H1 (cell line): ENCODE results near the gene ASPDH. TPM values are rescaled to one million over a fixed set of nuclear protein-coding genes. Genes with fewer than 3 reads are reported as not detected.

Source experiments
- CTCF ChIA-PET: fragments of 300-600 bp; sonication (Branson Sonifier 250); formaldehyde crosslinking; loops from one replicate; lab custom pipeline; 2021; ENCODE audit not compliant: partially characterized antibody; lab: Charles Lee
- POLR2A ChIA-PET: fragments of 300-600 bp; sonication (Branson Sonifier 250); formaldehyde crosslinking; loops from one replicate; lab custom pipeline; 2021; ENCODE audit warnings: inconsistent platforms; ENCODE audit not compliant: partially characterized antibody; lab: Charles Lee
- DNase-seq, 2 experiments: peaks; one replicate each; pipeline versions ENCODE4 v3.0.0 to v3.0.0-alpha.2; 2010 to 2022; ENCODE audit warnings: low spot score in 2 of 2, low read depth in 1 of 2, mixed read lengths in 1 of 2
- FAIRE-seq: peaks from 2 replicates; lab custom pipeline; 2011; peaks lifted over from hg19 to GRCh38; lab: Jason Lieb, UNC
- H2AFZ ChIP-seq: 2 replicates; pipeline ENCODE4 v1.8.1; 2012; ENCODE audit warnings: low read length, inconsistent platforms
- H2AK5ac ChIP-seq: 2 replicates; pipeline ENCODE4 v1.6.1; 2013; ENCODE audit warnings: low read depth, low read length
- H2BK120ac ChIP-seq: replicated peaks from 2 replicates; pipeline ENCODE3; 2013; ENCODE audit warnings: low read depth, low read length, inconsistent platforms
- H2BK12ac ChIP-seq: 2 replicates; pipeline ENCODE4 v1.6.1; 2013; ENCODE audit warnings: low read depth, low read length
- H2BK15ac ChIP-seq: 2 replicates; pipeline ENCODE4 v1.6.1; 2013; ENCODE audit warnings: low read length
- H2BK20ac ChIP-seq: 2 replicates; pipeline ENCODE4 v1.6.1; 2013; ENCODE audit warnings: low read length
- H2BK5ac ChIP-seq: 2 replicates; pipeline ENCODE4 v1.6.1; 2013; ENCODE audit warnings: low read depth, low read length
- H3K14ac ChIP-seq: 2 replicates; pipeline ENCODE4 v1.6.1; 2013; ENCODE audit warnings: inconsistent platforms; ENCODE audit not compliant: insufficient read length
- H3K18ac ChIP-seq: 2 replicates; pipeline ENCODE4 v1.6.1; 2013; ENCODE audit warnings: low read length; ENCODE audit errors: extremely low read depth
- H3K23ac ChIP-seq: 2 replicates; pipeline ENCODE4 v1.6.1; 2013; ENCODE audit warnings: inconsistent platforms; ENCODE audit not compliant: insufficient read length
- H3K23me2 ChIP-seq: 2 replicates; pipeline ENCODE4 v1.6.1; 2013; ENCODE audit warnings: low read depth, low read length
- H3K27ac ChIP-seq: 2 replicates; pipeline ENCODE4 v1.6.1; 2011; ENCODE audit warnings: low read depth, low read length, inconsistent platforms
- H3K27me3 ChIP-seq, 4 experiments: replicated peaks in 1 of 4; 1 replicate in 1 of 4; 2 replicates in 3 of 4; pipeline versions ENCODE4 v1.6.1 to v1.8.1; 2011 to 2013; ENCODE audit warnings: low read length in 3 of 4, mild to moderate bottlenecking in 3 of 4, inconsistent platforms in 2 of 4, mixed read lengths in 2 of 4, moderate library complexity in 1 of 4; ENCODE audit not compliant: control insufficient read depth in 3 of 4, insufficient read depth in 3 of 4; ENCODE audit errors: extremely low read depth in 1 of 4
- H3K36me3 ChIP-seq, 4 experiments: 2 replicates each; pipeline versions ENCODE4 v1.6.1 to v1.8.1; 2011 to 2013; ENCODE audit warnings: mild to moderate bottlenecking in 4 of 4, low read length in 3 of 4, moderate library complexity in 2 of 4, control low read depth in 1 of 4, inconsistent platforms in 1 of 4; ENCODE audit not compliant: insufficient read depth in 4 of 4, control insufficient read depth in 2 of 4
- H3K4ac ChIP-seq: replicated peaks from 2 replicates; pipeline ENCODE3; 2013; ENCODE audit warnings: low read length, low read depth, mixed read lengths, inconsistent platforms; ENCODE audit not compliant: insufficient read length
- H3K4me1 ChIP-seq, 4 experiments: replicated peaks in 1 of 4; 1 replicate in 1 of 4; 2 replicates in 3 of 4; pipeline versions ENCODE4 v1.6.1 to v1.8.1; 2011 to 2013; ENCODE audit warnings: low read length in 3 of 4, inconsistent platforms in 2 of 4, mixed read lengths in 1 of 4; ENCODE audit not compliant: insufficient read depth in 4 of 4, control insufficient read depth in 3 of 4
- H3K4me2 ChIP-seq, 2 experiments: 2 replicates each; pipeline versions ENCODE4 v1.6.1 to v1.8.1; 2011 to 2013; ENCODE audit warnings: low read depth in 2 of 2, low read length in 2 of 2, control low read depth in 1 of 2, inconsistent platforms in 1 of 2, mild to moderate bottlenecking in 1 of 2; ENCODE audit not compliant: insufficient read depth in 1 of 2
- H3K4me3 ChIP-seq, 4 experiments: fragments of 200-600, 300-600 bp in 1 of 4; sonication (generic), shearing (Covaris generic), sonication (Bioruptor Twin) in 1 of 4; 2 replicates each; pipeline versions ENCODE4 v1.5.1 to v1.8.1; 2011 to 2016; ENCODE audit warnings: low read length in 4 of 4, low read depth in 3 of 4, control low read depth in 2 of 4, inconsistent platforms in 2 of 4, mild to moderate bottlenecking in 2 of 4, mixed read lengths in 1 of 4, moderate library complexity in 1 of 4; ENCODE audit not compliant: insufficient read depth in 2 of 4; ENCODE audit errors: extremely low read depth in 1 of 4
- H3K56ac ChIP-seq: replicated peaks from 2 replicates; pipeline ENCODE3; 2013; ENCODE audit warnings: low read depth, mild to moderate bottlenecking, mixed read lengths, low read length, inconsistent platforms; ENCODE audit not compliant: insufficient read length
- H3K79me1 ChIP-seq: 2 replicates; pipeline ENCODE4 v1.6.1; 2013; ENCODE audit warnings: low read depth, low read length, control low read depth
- H3K79me2 ChIP-seq, 2 experiments: 2 replicates each; pipeline versions ENCODE4 v1.6.1 to v1.8.1; 2012 to 2013; ENCODE audit warnings: low read length in 2 of 2, mild to moderate bottlenecking in 2 of 2, inconsistent platforms in 1 of 2; ENCODE audit not compliant: insufficient read depth in 2 of 2, control insufficient read depth in 1 of 2
- H3K9ac ChIP-seq, 4 experiments: replicated peaks in 1 of 4; 1 replicate in 1 of 4; 2 replicates in 3 of 4; pipeline versions ENCODE4 v1.6.1 to v1.8.1; 2011 to 2013; ENCODE audit warnings: low read depth in 3 of 4, low read length in 3 of 4, control low read depth in 2 of 4, mild to moderate bottlenecking in 2 of 4, moderate library complexity in 2 of 4, inconsistent platforms in 1 of 4; ENCODE audit errors: extremely low read depth in 1 of 4
- H3K9me3 ChIP-seq, 2 experiments: 2 replicates each; pipeline versions ENCODE4 v1.6.1 to v1.8.1; 2012 to 2013; ENCODE audit warnings: mild to moderate bottlenecking in 2 of 2, moderate library complexity in 2 of 2, control low read depth in 1 of 2, inconsistent platforms in 1 of 2, low read depth in 1 of 2, low read length in 1 of 2, mixed read lengths in 1 of 2; ENCODE audit not compliant: insufficient read depth in 2 of 2
- H4K20me1 ChIP-seq, 2 experiments: replicated peaks in 1 of 2; 2 replicates each; pipeline versions ENCODE3 to v1.8.1; 2011 to 2013; ENCODE audit warnings: inconsistent platforms in 2 of 2, low read length in 2 of 2, mild to moderate bottlenecking in 1 of 2; ENCODE audit not compliant: insufficient read depth in 2 of 2, control insufficient read depth in 1 of 2
- H4K5ac ChIP-seq: 2 replicates; pipeline ENCODE4 v1.6.1; 2013; ENCODE audit warnings: low read length, low read depth, mixed read lengths, inconsistent platforms; ENCODE audit not compliant: insufficient read length
- H4K8ac ChIP-seq: 2 replicates; pipeline ENCODE4 v1.8.0; 2013; ENCODE audit warnings: mild to moderate bottlenecking, moderate library complexity, low read length, inconsistent platforms; ENCODE audit not compliant: insufficient read depth; ENCODE audit errors: extremely low read depth
- H4K91ac ChIP-seq: replicated peaks from 2 replicates; pipeline ENCODE3; 2013; ENCODE audit warnings: low read length, mixed read lengths, inconsistent platforms; ENCODE audit not compliant: insufficient read length
- CBX5 ChIP-seq: fragments of 300-800, 300-1000 bp; sonication (generic); IDR thresholded peaks from 2 replicates; pipeline ENCODE4 v1.7.1; 2016; ENCODE audit warnings: antibody characterized with exemption, low read length, low read depth
- CTBP2 ChIP-seq: IDR thresholded peaks from 2 replicates; pipeline ENCODE4 v1.7.0; 2011; ENCODE audit warnings: borderline replicate concordance, mild to moderate bottlenecking, moderate library complexity, mixed read lengths, low read length; ENCODE audit not compliant: insufficient read depth, insufficient read length
- JUN ChIP-seq: IDR thresholded peaks from 2 replicates; pipeline ENCODE4 v1.6.1; 2011; ENCODE audit warnings: low read depth, mild to moderate bottlenecking, improper control_type of control experiment, low read length
- KDM1A ChIP-seq: fragments of 200-600, 300-600 bp; sonication (generic); IDR thresholded peaks from 2 replicates; pipeline ENCODE4 v1.7.1; 2016; ENCODE audit warnings: mild to moderate bottlenecking, low read length, borderline replicate concordance
- PHF8 ChIP-seq: fragments of 200-600 bp; sonication (generic); conservative IDR thresholded peaks from 2 replicates; pipeline ENCODE4 v1.7.1; 2012; ENCODE audit warnings: low read depth, mild to moderate bottlenecking, inconsistent platforms, low read length, moderate library complexity
- POU5F1 ChIP-seq: IDR thresholded peaks from 2 replicates; pipeline ENCODE4 v1.6.1; 2011; ENCODE audit warnings: low read depth, mild to moderate bottlenecking, low read length, moderate library complexity
- TAF7 ChIP-seq: optimal IDR thresholded peaks from 2 replicates; pipeline ENCODE3; 2011; ENCODE audit warnings: low read depth, mild to moderate bottlenecking, inconsistent platforms, low read length, moderate library complexity, borderline replicate concordance
- WGBS, 2 experiments: shearing (Covaris generic) in 1 of 2; methylation state at CpG; one replicate each; pipeline versions ENCODE4 v1.1.6 to v1.1.7; 2013 to 2015; ENCODE audit warnings: low lambda C conversion rate in 2 of 2, mixed read lengths in 2 of 2, inconsistent platforms in 1 of 2, low coverage in 1 of 2, missing lambda C conversion rate in 1 of 2; ENCODE audit not compliant: insufficient replicate concordance in 2 of 2, insufficient coverage in 1 of 2, insufficient read length in 1 of 2; ENCODE audit errors: extremely low coverage in 1 of 2, missing lambda C conversion rate in 1 of 2; 5-methylcytosine and 5-hydroxymethylcytosine counted together
- polyA plus RNA-seq, 7 experiments: library from polyadenylated mRNA; depleted of rRNA in 3 of 7; stranded (reverse) in 5 of 7; unstranded in 2 of 7; fragments of >200 nt in 5 of 7; fragments of 200-250 nt in 2 of 7; gene quantifications; 1 replicate in 5 of 7; 2 replicates in 1 of 7; 4 replicates in 1 of 7; pipeline versions ENCODE4 v1.2.1 to v1.2.3, GENCODE V29; 2011 to 2013; ENCODE audit warnings: missing spikeins in 2 of 7, mixed read lengths in 2 of 7
- total RNA-seq: library from RNA; stranded (reverse); fragmentation: NEBNext Ultra II Directional; extraction: Animal tissue kit (Norgen Biotek cat#: 25700); gene quantifications from 2 replicates; pipeline ENCODE4 v1.2.1, GENCODE V29; 2021

Gene ASPDH
- total and polyA plus RNA-seq, 2 of the 8 experiments (the other 6 are each of a cell fraction or from before 2014, with no cell fraction given), result not detected

DNA sequence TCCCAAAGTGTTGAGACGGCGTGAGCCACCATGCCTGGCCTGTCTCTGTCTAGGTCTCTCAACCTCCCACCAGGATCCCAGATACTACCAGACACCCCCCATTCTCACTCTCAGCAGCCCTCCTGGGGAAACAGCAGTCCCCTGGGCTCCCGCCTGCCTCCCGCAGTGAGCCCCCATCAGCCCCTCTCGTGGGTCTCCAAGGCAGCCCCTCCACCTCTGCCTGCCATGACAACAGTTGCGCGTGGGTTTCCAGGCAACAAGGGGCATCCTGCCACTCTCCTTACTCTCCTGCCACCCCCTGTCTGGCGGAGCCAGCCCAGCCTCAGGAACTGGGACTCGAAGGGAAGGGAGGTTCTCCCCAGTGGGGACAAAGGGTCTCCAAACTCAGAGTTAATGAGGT lies 49.3 kb upstream of the ASPDH start:
- Histone ChIP-seq H3K36me3 (no peaks in the 10 kb centered on the region), H3K4ac (no peak overlapping the region), H3K14ac (no peak overlapping the region), H3K9me3 (no peaks in the 10 kb centered on the region), H2BK5ac (no peak overlapping the region), H4K91ac (no peak overlapping the region), H3K4me3 (no peak overlapping the region), H3K23me2 (peaks cover 13% of the 10 kb centered on the region; the same call in 1 of the 2 replicates), H2AFZ (no peak overlapping the region), H3K23ac (no peak overlapping the region), H3K27me3 (peaks cover 5 to 38% (median 36%) of the 10 kb centered on the region in 4 experiments), H2BK120ac (no peak overlapping the region), H2BK12ac (0 out of 2 replicates have a peak overlapping the region, but pooled peaks have one; percentile 84), H3K79me2 (no peaks in the 10 kb centered on the region), H2BK20ac (no peak overlapping the region), H3K56ac (no peak overlapping the region), H2BK15ac (no peak overlapping the region), H3K4me2 (no peak overlapping the region), H3K27ac (no peak overlapping the region), H2AK5ac (no peak overlapping the region), H3K18ac (no peak overlapping the region), H3K79me1 (peaks cover 6% of the 10 kb centered on the region; the same call in 1 of the 2 replicates), H4K5ac (no peak overlapping the region), H4K20me1 (peaks cover 6 to 25% of the 10 kb centered on the region in 2 experiments), H4K8ac (no peak overlapping the region), H3K9ac (no peak overlapping the region), H3K4me1 (peaks cover 0 to 33% (median 16%) of the 10 kb centered on the region in 4 experiments; a peak in 6 of 7 replicates)
- ChIA-PET POLR2A (interaction anchor here (1.0 kb wide), 1 partner anchor 242 kb away, joined by 3 read pairs; no protein-coding TSS in a partner anchor), CTCF (interaction anchor here (1.2 to 10.6 kb wide), 2 partner anchors 9 to 23 kb away, joined by 3 to 269 read pairs; no protein-coding TSS in a partner anchor)
- no peak for TF ChIP-seq CBX5
- TF ChIP-seq CTBP2, result no peak
- TF ChIP-seq POU5F1, result no peak
- no peak for TF ChIP-seq KDM1A
- TF ChIP-seq PHF8, result no peak
- TF ChIP-seq JUN, result no peak
- TF ChIP-seq TAF7, result no peak
- FAIRE-seq, result no peak
- no peak for DNase-seq
- WGBS, 2 experiments, result 83% methylated on average over 9 of the region's 9 CpGs; no CpG with 5 or more reads in 1 of the 2 experiments
